Immature natural killer cell (primary cell): ENCODE measurements around the gene PHACTR1. TPM values are rescaled to one million over a fixed set of nuclear protein-coding genes. Genes with fewer than 3 reads are reported as not detected.

Experiments used
- DNase-seq, 3 donors: peaks; one replicate each; pipeline ENCODE4 v3.0.0; 2022; ENCODE audit warnings: mixed read lengths in 1 of 3
- H3K27ac Mint-ChIP-seq, 6 donors: one replicate each; pipeline ENCODE4 v1.8.0; 2020; ENCODE audit warnings: mixed read lengths in 6 of 6, mild to moderate bottlenecking in 5 of 6, inconsistent platforms in 4 of 6, moderate library complexity in 3 of 6
- H3K27me3 Mint-ChIP-seq, 3 donors: one replicate each; pipeline ENCODE4 v1.8.0; 2020 to 2021; ENCODE audit warnings: low read depth in 3 of 3, mild to moderate bottlenecking in 3 of 3, mixed read lengths in 3 of 3, moderate library complexity in 3 of 3, inconsistent platforms in 1 of 3
- H3K36me3 Mint-ChIP-seq, 3 donors: one replicate each; pipeline ENCODE4 v1.8.0; 2020; ENCODE audit warnings: mixed read lengths in 3 of 3, inconsistent platforms in 2 of 3, mild to moderate bottlenecking in 2 of 3
- H3K4me1 Mint-ChIP-seq, 2 donors: one replicate each; pipeline ENCODE4 v1.8.0; 2020; ENCODE audit warnings: inconsistent platforms in 2 of 2, mild to moderate bottlenecking in 2 of 2, mixed read lengths in 2 of 2, moderate library complexity in 1 of 2
- H3K4me3 Mint-ChIP-seq, 5 donors: one replicate each; pipeline ENCODE4 v1.8.0; 2020; ENCODE audit warnings: mild to moderate bottlenecking in 5 of 5, mixed read lengths in 5 of 5, inconsistent platforms in 3 of 5, moderate library complexity in 3 of 5
- H3K9me3 Mint-ChIP-seq, 6 donors: one replicate each; pipeline ENCODE4 v1.8.0; 2020; ENCODE audit warnings: mild to moderate bottlenecking in 6 of 6, mixed read lengths in 6 of 6, inconsistent platforms in 4 of 6, moderate library complexity in 3 of 6
- polyA plus RNA-seq, 3 donors: library from polyadenylated mRNA; unstranded; fragments of 300-500 nt; fragmentation: Illumina TruSeq; gene quantifications; one replicate each; pipeline ENCODE4 v1.2.3, GENCODE V29; 2021

The PHACTR1 gene
- polyA plus RNA-seq, 3 donors from 2014 or later = 0.41 to 1.1 (median 0.43) TPM

DNA sequence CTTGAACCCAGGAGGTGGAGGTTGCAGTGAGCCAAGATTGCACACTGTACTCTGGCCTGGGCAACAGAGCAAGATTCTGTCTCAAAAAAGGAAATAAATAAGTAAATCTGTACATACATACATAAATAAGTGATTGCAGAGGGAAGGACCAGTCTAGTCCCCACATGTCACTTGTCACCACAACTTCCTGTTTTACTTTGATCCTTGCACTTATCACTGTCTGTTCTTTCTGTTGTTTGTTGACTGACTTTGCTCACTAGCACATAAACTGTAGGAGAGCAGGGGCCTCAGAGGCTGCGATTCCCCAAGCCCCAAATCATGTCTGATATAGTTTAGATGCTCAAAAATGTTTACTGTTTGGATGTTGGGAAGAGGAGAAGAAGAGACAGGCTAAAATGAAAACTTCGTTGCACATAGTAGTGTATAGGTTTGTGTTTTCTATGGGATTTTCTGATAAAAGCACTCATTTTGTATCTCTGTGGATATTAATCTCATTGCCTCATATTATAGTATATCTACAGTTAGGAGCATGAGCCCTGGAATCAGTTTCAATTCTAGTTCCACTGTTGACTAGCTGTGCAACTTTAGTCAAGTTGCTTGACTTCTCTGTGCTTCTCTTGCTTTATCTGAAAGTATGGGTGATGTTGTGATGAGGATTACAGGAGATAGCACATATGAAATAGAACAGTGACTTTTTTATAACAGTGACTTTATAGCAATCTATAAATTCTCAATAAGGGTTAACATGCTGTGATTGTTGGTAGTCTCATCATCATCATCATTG lies 446.8 kb downstream of the PHACTR1 start:
- H3K4me3 Mint-ChIP-seq = no peak overlapping the region
- H3K36me3 Mint-ChIP-seq = no peaks in the 10 kb centered on the region
- no peaks in the 10 kb centered on the region for H3K9me3 Mint-ChIP-seq
- H3K27ac Mint-ChIP-seq = no peak overlapping the region
- DNase-seq = no peak
- H3K27me3 Mint-ChIP-seq = peaks cover 0 to 11% (median 2%) of the 10 kb centered on the region in 3 donors
- peaks cover 4 to 6% of the 10 kb centered on the region in 2 donors for H3K4me1 Mint-ChIP-seq

DNA sequence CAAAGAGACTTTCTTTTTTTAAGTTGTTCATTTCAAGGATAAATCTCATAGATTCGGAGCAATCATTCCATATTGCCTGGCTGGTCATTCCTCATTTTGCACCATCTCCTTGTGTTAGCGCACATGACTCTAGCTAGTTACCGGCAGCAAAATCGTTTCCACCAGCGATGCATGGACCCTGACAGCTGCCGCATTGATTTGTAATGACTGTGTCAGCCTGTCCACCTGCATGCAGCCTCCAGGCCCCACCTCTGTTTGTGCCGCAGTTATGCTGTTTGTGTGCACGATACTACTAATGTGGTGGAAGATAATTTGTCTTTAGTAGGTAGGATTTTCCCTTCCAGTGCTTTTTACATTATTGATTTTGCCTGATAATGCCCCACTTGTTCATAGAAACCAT lies 447.7 kb downstream of the PHACTR1 start:
- H3K36me3 Mint-ChIP-seq = no peaks in the 10 kb centered on the region
- H3K4me3 Mint-ChIP-seq = no peak overlapping the region
- H3K27me3 Mint-ChIP-seq = peaks cover 2 to 8% (median 4%) of the 10 kb centered on the region in 3 donors
- no peak overlapping the region for H3K27ac Mint-ChIP-seq
- H3K9me3 Mint-ChIP-seq = no peaks in the 10 kb centered on the region
- peaks cover 4 to 6% of the 10 kb centered on the region in 2 donors for H3K4me1 Mint-ChIP-seq
- DNase-seq = no peak

DNA sequence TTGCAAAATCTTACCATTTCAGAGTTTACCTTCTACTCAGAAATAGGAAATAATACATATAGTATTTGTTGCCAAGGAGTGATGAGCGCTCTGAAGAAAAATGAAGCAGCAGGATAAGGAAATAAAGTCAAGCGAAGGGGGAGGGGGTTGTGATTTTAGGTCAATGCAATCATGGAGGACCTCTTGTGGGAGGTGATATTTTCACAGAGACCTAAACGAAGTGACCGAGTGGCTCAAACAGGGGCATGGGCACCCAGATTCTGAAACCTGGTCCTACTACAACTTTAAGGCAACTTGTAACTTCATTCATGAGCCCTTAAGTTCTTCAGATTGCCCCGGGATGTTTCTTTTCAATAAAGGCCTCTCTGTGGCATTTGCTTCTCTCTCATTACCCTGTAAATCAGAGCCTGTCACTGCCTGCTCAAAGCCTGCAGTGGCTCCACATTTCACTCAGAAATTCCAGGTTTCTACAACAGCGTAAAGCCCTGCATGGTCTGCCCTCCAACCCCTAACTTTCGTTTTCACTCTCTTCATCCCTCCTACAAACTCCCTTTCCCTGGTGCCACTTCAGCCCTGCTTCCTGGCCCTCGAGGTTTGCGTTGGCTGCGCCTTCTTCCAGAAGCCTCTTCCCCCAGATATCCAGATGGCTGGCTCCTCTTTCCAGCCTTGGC lies 449.1 kb downstream of the PHACTR1 start:
- H3K27ac Mint-ChIP-seq = no peak overlapping the region
- H3K9me3 Mint-ChIP-seq = no peaks in the 10 kb centered on the region
- no peak for DNase-seq
- peaks cover 2 to 8% (median 2%) of the 10 kb centered on the region in 3 donors for H3K27me3 Mint-ChIP-seq
- no peak overlapping the region for H3K4me3 Mint-ChIP-seq
- no peaks in the 10 kb centered on the region for H3K36me3 Mint-ChIP-seq
- H3K4me1 Mint-ChIP-seq = peaks cover 4 to 6% of the 10 kb centered on the region in 2 donors

DNA sequence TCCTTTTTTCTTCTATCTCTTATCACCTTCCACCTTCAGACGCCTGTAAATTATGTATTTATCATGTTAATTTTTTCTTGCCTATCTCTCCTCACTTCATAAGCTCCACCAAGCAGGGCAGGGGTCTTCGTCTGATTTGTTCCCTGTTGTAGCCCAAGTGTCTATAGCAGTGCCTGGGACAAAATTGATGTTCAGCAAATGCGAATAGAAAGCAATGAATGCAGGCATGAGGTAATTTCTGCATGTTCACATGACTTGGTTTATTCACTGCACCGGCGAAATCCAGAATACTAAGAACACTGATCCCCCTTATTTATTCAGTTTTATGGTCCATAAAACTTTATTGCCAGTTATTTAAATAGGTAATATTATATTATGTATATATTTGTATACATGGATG lies 449.7 kb downstream of the PHACTR1 start:
- no peaks in the 10 kb centered on the region for H3K9me3 Mint-ChIP-seq
- no peak for DNase-seq
- peaks cover 2 to 8% (median 2%) of the 10 kb centered on the region in 3 donors for H3K27me3 Mint-ChIP-seq
- H3K27ac Mint-ChIP-seq = no peak overlapping the region
- peaks cover 4 to 6% of the 10 kb centered on the region in 2 donors for H3K4me1 Mint-ChIP-seq
- H3K36me3 Mint-ChIP-seq = no peaks in the 10 kb centered on the region
- no peak overlapping the region for H3K4me3 Mint-ChIP-seq

DNA sequence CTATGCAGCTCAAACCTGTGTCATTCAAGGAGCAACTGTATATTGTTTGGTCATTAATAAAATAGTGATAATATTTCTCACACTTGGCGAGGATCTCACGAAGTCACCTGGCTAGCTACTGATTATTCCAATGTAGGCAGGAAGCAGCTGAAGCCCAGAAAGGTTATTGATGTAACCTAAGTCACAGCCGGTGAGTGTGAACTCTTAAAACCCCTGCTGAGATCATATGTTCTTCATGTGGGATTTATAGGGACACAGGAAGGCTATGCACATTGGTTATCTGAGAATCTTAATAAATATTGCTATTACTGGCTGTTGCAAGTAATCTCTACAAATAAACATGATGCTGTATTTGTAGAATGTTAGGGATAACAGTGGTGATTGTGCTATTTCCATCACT lies 450.3 kb downstream of the PHACTR1 start:
- DNase-seq = no peak
- Mint-ChIP-seq H3K27me3 (peaks cover 2 to 9% (median 2%) of the 10 kb centered on the region in 3 donors), H3K9me3 (no peaks in the 10 kb centered on the region), H3K27ac (no peak overlapping the region), H3K36me3 (no peaks in the 10 kb centered on the region), H3K4me3 (no peak overlapping the region), H3K4me1 (peaks cover 4 to 6% of the 10 kb centered on the region in 2 donors)

DNA sequence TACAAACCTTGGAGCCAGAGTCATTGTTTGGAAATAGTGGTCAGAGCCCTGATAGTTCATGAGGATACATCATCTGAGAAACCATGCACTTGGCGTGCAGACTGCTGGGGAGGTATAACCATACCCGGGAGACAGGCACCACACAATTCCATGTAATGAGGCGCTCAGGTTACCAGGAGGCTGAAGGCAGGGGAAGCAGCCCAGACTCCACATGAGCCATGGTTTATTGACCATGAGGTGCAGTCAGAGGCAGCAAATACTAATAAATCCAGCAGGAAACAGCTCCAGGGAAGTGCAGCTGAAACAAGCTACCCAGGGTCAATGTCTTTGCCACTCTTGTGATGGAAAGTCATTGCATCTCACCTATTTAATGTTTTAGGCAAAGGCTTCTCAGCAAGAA lies 455.7 kb downstream of the PHACTR1 start:
- no peak for DNase-seq
- Mint-ChIP-seq H3K4me1 (no peaks in the 10 kb centered on the region), H3K27me3 (peaks cover 2 to 16% (median 2%) of the 10 kb centered on the region in 3 donors), H3K36me3 (no peaks in the 10 kb centered on the region), H3K27ac (no peak overlapping the region), H3K9me3 (no peaks in the 10 kb centered on the region), H3K4me3 (no peak overlapping the region)

DNA sequence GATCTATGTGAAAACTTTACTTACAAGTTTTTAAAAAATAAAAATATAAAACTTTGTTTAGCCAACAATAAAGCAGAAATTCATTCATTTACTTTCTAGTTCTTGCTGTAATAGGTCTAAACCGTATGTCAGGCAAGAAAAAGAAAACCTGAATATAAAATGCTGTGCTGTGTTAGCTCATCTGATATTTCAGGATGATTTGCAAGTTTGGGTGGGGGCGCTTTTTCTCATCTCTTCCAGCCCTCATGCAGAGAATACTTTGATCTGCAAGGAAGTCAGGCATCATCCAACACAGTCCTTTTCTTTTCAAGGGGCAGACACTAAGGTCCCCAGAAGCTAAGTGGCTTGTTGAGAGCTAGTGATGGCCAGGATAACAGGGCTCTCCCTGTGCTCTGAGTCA lies 458.5 kb downstream of the PHACTR1 start:
- H3K27ac Mint-ChIP-seq = no peak overlapping the region

DNA sequence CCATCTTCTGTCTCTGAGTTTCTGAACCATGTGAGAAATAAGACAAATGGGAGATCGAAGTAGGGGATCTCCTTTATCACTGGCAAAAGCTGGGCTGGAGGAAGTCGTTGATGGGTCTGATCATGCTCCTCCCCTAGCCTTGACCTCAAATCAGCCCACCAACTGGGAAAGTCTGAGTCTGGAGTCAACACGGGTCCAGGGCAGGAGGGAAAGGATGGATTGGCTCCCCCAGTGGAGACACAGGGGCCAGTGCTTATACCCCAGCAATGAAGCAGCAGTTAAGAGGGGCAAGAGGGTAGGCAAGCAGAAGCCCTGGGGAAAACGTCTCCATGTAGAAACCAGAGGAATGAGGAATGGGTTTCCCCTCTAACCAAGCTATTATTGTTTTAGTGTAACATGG lies 459.2 kb downstream of the PHACTR1 start:
- Mint-ChIP-seq H3K36me3 (no peaks in the 10 kb centered on the region), H3K4me3 (no peak overlapping the region), H3K27me3 (peaks cover 0 to 15% (median 2%) of the 10 kb centered on the region in 3 donors), H3K9me3 (no peaks in the 10 kb centered on the region), H3K27ac (no peak overlapping the region), H3K4me1 (peaks cover 0 to 6% of the 10 kb centered on the region in 2 donors)
- DNase-seq = no peak

More for the DNA sequence above, 458.5 kb downstream of the PHACTR1 start:
- Mint-ChIP-seq H3K27me3 (peaks cover 0 to 15% (median 2%) of the 10 kb centered on the region in 3 donors), H3K9me3 (no peaks in the 10 kb centered on the region), H3K4me1 (peaks cover 0 to 6% of the 10 kb centered on the region in 2 donors), H3K36me3 (no peaks in the 10 kb centered on the region), H3K4me3 (no peak overlapping the region)
- no peak for DNase-seq

DNA sequence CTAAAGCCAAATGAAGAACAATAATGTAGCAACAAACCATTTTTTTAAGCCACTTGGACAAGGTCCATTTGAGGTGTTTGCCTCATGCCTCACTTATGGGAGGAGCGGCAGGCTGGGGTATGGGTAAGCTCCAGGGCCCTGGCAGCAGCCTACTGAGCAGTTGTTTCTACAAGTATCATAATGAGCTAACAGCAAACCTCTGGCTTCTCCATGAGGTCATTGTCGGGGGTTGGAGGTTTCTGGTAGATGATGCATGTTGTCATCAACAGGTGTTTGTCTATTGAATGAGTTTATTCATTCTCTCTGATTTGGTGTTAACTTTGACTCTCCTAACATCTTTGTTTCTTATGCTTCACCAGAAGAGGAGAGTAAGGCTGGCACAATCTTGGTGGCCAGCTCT lies 461.1 kb downstream of the PHACTR1 start:
- Mint-ChIP-seq H3K27me3 (peaks cover 0 to 10% (median 5%) of the 10 kb centered on the region in 3 donors), H3K4me3 (no peak overlapping the region), H3K9me3 (no peaks in the 10 kb centered on the region), H3K36me3 (no peaks in the 10 kb centered on the region), H3K27ac (no peak overlapping the region), H3K4me1 (peaks cover 0 to 6% of the 10 kb centered on the region in 2 donors)
- no peak for DNase-seq

DNA sequence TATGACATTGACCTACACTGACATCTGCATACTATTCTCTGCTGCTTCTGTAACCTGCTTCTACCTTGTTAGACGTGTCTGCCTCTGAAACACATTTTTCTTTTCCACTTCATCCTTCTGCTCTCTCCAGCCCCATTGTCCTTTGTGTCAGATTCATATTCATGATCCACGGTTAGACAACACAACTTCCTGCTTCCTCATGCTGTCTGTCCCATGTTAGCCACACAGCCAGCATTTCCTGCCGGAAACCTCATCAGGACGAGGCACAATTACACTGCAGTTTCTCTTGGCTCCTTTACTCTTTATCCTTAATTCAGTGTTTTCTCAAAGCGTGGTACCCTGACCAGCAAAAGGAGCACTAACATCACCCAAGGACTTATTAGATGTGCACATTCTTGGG lies 461.5 kb downstream of the PHACTR1 start:
- Mint-ChIP-seq H3K9me3 (no peaks in the 10 kb centered on the region), H3K27ac (no peak overlapping the region), H3K4me1 (peaks cover 0 to 6% of the 10 kb centered on the region in 2 donors), H3K36me3 (no peaks in the 10 kb centered on the region), H3K4me3 (no peak overlapping the region), H3K27me3 (peaks cover 0 to 10% (median 5%) of the 10 kb centered on the region in 3 donors)
- no peak for DNase-seq

DNA sequence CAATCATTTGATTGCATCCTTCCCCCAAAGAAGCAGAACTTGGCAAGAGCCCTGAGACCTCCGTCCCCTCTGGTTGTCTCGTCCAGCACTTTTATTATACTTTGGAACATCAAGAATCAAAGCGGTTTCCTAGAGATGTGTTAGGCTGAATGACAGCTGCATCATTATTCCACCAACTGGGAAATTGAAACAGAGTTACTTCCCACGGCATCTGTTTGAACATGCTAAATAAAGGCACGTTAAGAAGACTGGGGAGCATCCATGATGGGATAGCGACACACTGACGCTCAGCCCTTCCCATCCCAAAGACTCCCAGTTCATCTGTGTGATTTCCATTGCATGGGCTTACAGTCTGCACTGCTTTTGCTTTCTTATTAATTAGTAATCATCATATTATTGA lies 464.0 kb downstream of the PHACTR1 start:
- Mint-ChIP-seq H3K4me1 (peaks cover 0 to 6% of the 10 kb centered on the region in 2 donors), H3K27me3 (peaks cover 2 to 9% (median 5%) of the 10 kb centered on the region in 3 donors), H3K27ac (no peak overlapping the region), H3K36me3 (no peaks in the 10 kb centered on the region), H3K4me3 (no peak overlapping the region), H3K9me3 (no peaks in the 10 kb centered on the region)
- DNase-seq = no peak

DNA sequence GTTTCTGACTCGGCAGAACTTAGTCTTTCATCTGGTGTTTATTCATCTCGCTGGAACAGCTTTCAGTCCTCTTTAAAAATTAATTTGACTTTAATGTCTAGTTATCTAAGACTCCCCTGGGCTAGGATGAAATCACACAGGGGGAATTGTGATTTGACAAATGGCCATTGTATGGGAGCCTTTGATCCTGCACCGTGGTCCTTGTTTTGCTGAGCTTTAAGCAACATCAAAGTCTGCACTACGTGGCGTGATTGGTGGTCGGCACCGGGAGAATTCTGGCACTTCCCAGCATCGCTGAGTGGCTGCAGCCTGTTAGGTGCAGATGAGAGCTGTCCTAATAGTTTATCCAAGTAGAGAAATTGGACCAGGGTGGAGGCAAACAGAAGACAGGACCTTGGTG lies 464.8 kb downstream of the PHACTR1 start:
- Mint-ChIP-seq H3K4me1 (peaks cover 0 to 6% of the 10 kb centered on the region in 2 donors), H3K9me3 (no peaks in the 10 kb centered on the region), H3K27ac (no peak overlapping the region), H3K36me3 (no peaks in the 10 kb centered on the region), H3K27me3 (peaks cover 2 to 9% (median 5%) of the 10 kb centered on the region in 3 donors), H3K4me3 (no peak overlapping the region)
- DNase-seq = no peak

DNA sequence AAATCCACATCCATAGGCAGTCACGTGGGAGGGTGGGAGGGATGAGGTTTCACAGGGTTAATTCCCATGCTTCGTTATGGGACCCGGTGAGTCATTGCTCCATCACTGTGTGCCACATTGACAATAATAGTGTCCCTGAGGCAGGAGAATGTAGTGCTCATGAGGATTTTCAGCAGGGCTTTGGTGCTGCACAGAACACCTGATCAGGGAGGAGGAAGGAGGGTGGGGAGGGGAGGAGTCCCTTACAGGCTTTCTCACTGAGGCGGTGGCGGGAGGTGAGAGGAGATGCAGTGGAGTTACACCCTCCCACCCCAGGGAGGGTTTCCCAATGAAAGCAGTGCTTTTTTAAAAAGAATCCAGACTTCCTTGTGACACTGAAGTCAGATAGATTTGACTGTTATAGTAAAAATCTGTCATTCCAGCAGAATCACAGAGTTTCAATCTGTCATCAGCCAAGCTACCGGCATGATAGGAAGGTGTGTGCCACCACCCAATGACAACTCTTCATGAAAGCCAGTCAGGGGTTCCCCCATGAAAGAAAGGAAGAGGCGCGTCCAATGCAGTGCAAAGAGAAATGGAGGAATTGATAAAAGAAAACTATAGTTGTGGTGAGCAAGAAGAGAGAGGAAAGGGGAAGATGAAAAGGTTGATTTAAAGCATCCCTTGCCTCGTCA lies 467.0 kb downstream of the PHACTR1 start:
- Mint-ChIP-seq H3K27me3 (peaks cover 2 to 9% (median 5%) of the 10 kb centered on the region in 3 donors), H3K36me3 (no peaks in the 10 kb centered on the region), H3K4me1 (no peaks in the 10 kb centered on the region), H3K4me3 (no peak overlapping the region), H3K9me3 (no peaks in the 10 kb centered on the region), H3K27ac (no peak overlapping the region)
- DNase-seq = no peak

DNA sequence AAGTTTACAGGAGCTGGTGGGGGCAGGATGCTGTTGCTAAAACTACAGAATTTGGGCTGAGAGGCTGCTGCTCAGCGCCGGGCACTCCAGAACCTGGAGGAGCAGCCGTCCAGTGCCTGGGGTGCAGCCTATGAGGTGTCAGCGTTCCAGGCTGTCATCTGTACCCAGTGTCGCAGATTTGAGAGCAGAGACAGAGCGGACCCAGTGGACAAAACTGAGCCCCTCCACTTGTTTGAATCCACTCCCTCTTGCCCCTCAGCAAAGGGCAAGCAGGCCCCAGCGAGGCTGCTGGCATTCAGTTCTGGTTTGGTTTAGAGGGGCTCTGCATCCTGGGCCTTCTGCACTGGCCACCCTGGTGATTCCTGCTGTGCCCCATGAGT lies 467.5 kb downstream of the PHACTR1 start:
- Mint-ChIP-seq H3K36me3 (no peaks in the 10 kb centered on the region), H3K4me3 (no peak overlapping the region), H3K27ac (no peak overlapping the region), H3K4me1 (no peaks in the 10 kb centered on the region), H3K9me3 (no peaks in the 10 kb centered on the region), H3K27me3 (peaks cover 2 to 9% (median 5%) of the 10 kb centered on the region in 3 donors)
- no peak for DNase-seq
